Sigmoid colon (tissue), 7 donors: ENCODE data around the gene SIDT2. TPM values are rescaled to one million over a fixed set of nuclear protein-coding genes. Genes with fewer than 3 reads are reported as not detected.
A peak's percentile ranks its signal among the peaks of the same experiment; 100 is the strongest.

Experiments used
- DNase-seq: peaks from one replicate; pipeline ENCODE4 v3.0.0-alpha.2; 2019
- H3K27ac ChIP-seq, 4 donors: fragments of 200-600 bp; sonication (generic); one replicate each; pipeline ENCODE4 v1.5.1; 2016 to 2019; ENCODE audit warnings: mild to moderate bottlenecking in 1 of 4
- H3K27me3 ChIP-seq, 3 donors: fragments of 200-600 bp; sonication (generic); one replicate each; pipeline ENCODE4 v1.5.1; 2019; ENCODE audit warnings: mild to moderate bottlenecking in 1 of 3
- H3K36me3 ChIP-seq, 4 donors: fragments of 200-600 bp; sonication (generic); one replicate each; pipeline ENCODE4 v1.5.1; 2016 to 2019
- H3K4me1 ChIP-seq, 4 donors: fragments of 200-600 bp; sonication (generic); one replicate each; pipeline ENCODE4 v1.5.1; 2017 to 2019
- H3K4me3 ChIP-seq, 4 donors: fragments of 200-600 bp; sonication (generic); one replicate each; pipeline ENCODE4 v1.5.1; 2017 to 2019; ENCODE audit warnings: mild to moderate bottlenecking in 2 of 4, moderate library complexity in 1 of 4
- H3K9me3 ChIP-seq, 4 donors: fragments of 200-600 bp in 3 of 4; sonication (generic) in 3 of 4; one replicate each; pipeline versions ENCODE4 v1.5.1 to v1.6.1; 2013 to 2019
- CTCF ChIP-seq, 4 experiments: fragments of 450-650 bp in 3 of 4; fragments of 200-600 bp in 1 of 4; IDR thresholded peaks; one replicate each; pipeline ENCODE4 v1.5.1; 2016 to 2019; ENCODE audit warnings: antibody characterized with exemption in 4 of 4, mild to moderate bottlenecking in 3 of 4, moderate library complexity in 2 of 4
- EP300 ChIP-seq, 4 donors: sonication (generic); formaldehyde crosslinking; IDR thresholded peaks; one replicate each; pipeline ENCODE4 v1.6.1; 2017; ENCODE audit warnings: antibody characterized with exemption in 4 of 4
- POLR2A ChIP-seq, 2 donors: fragments of 450-650 bp; IDR thresholded peaks; one replicate each; pipeline ENCODE4 v1.6.1; 2016; ENCODE audit warnings: antibody characterized with exemption in 2 of 2, mild to moderate bottlenecking in 2 of 2, moderate library complexity in 2 of 2
- POLR2AphosphoS5 ChIP-seq, 4 donors: sonication (generic); formaldehyde crosslinking; IDR thresholded peaks; one replicate each; pipeline ENCODE4 v1.6.1; 2017; ENCODE audit warnings: antibody characterized with exemption in 4 of 4
- WGBS, 2 donors: extraction: QIAGEN DNeasy Blood & Tissue Kit; methylation state at CpG; one replicate each; pipeline ENCODE4 v1.1.7; 2013; 5-methylcytosine and 5-hydroxymethylcytosine counted together
- intact Hi-C: fragments of 100-400 bp; cut with DNase I; formaldehyde crosslinking; loops from one replicate; pipeline ENCODE4 v1.15.1; 2023
- polyA plus RNA-seq, 3 donors: library from polyadenylated mRNA; stranded (reverse); fragments of 200-250 nt; gene quantifications; one replicate each; pipeline ENCODE4 v1.2.3, GENCODE V29; 2013
- total RNA-seq, 4 donors: library from RNA; depleted of rRNA; stranded (reverse); fragments of >200 nt; gene quantifications; one replicate each; pipeline ENCODE4 v1.1.0, GENCODE V29; 2016
- donor health status: healthy with polysubstance abuse.
- donor health status: Bipolar disorder and iron deficiency.
- donor health status: healthy.

SIDT2 gene
- total and polyA plus RNA-seq, 7 donors, result 7.6 to 50.7 (median 22.1) TPM

GRCh38 chr11:117191680-117192400 lies 13.3 kb downstream of the SIDT2 start:
- Histone ChIP-seq H3K36me3 (peaks cover 42 to 88% (median 58%) of the 10 kb centered on the region in 4 donors), H3K27me3 (no peaks in the 10 kb centered on the region), H3K9me3 (no peaks in the 10 kb centered on the region), H3K27ac (no peak overlapping the region), H3K4me1 (peaks cover 0 to 1% (median under 1%) of the 10 kb centered on the region in 4 donors), H3K4me3 (no peak overlapping the region)
- TF ChIP-seq EP300 (IDR thresholded peaks at IDR 0.05), result no peak
- no peak for TF ChIP-seq POLR2A (IDR thresholded peaks at IDR 0.05)
- no peak for TF ChIP-seq POLR2AphosphoS5 (IDR thresholded peaks at IDR 0.05)
- no peak for TF ChIP-seq CTCF (IDR thresholded peaks at IDR 0.05)
- peak; percentile 58 for DNase-seq
- intact Hi-C loops, result no loop called here
- 92 to 96% methylated on average over 26 of the region's 26 CpGs for WGBS, 2 donors

- WGBS, 2 donors, result 94 to 95% methylated on average over 17 of the region's 17 CpGs
- H3K4me3 ChIP-seq, result no peak overlapping the region
- H3K4me1 ChIP-seq, result peaks cover 0 to 7% (median 6%) of the 10 kb centered on the region in 4 donors
- H3K9me3 ChIP-seq, result no peaks in the 10 kb centered on the region
- no peak overlapping the region for H3K27ac ChIP-seq
- H3K27me3 ChIP-seq, result no peaks in the 10 kb centered on the region
- no peak for TF ChIP-seq CTCF (IDR thresholded peaks at IDR 0.05)
- peak; percentile 62 for DNase-seq
- intact Hi-C loops, result no loop called here
- peaks cover 40 to 84% (median 55%) of the 10 kb centered on the region in 4 donors for H3K36me3 ChIP-seq
Observed at GRCh38 chr11:117192401-117192875, 13.9 kb downstream of the SIDT2 start.

GRCh38 chr11:117193130-117194020 lies 14.8 kb downstream of the SIDT2 start:
- H3K27ac ChIP-seq, result no peak overlapping the region
- no peaks in the 10 kb centered on the region for H3K27me3 ChIP-seq
- no peaks in the 10 kb centered on the region for H3K9me3 ChIP-seq
- peak; percentile 56 for DNase-seq
- TF ChIP-seq POLR2AphosphoS5 (IDR thresholded peaks at IDR 0.05), result no peak
- no peak for TF ChIP-seq POLR2A (IDR thresholded peaks at IDR 0.05)
- no peak for TF ChIP-seq CTCF (IDR thresholded peaks at IDR 0.05)
- TF ChIP-seq EP300 (IDR thresholded peaks at IDR 0.05), result no peak
- H3K4me1 ChIP-seq, result peaks cover 0 to 16% (median 15%) of the 10 kb centered on the region in 4 donors
- intact Hi-C loops, result no loop called here
- H3K4me3 ChIP-seq, result no peak overlapping the region
- H3K36me3 ChIP-seq, result peaks cover 34 to 75% (median 49%) of the 10 kb centered on the region in 4 donors
- 96% methylated on average over 15 of the region's 15 CpGs for WGBS, 2 donors

- WGBS, 2 donors, result 69 to 84% methylated on average over 5 of the region's 5 CpGs
- H3K9me3 ChIP-seq, result no peaks in the 10 kb centered on the region
- H3K36me3 ChIP-seq, result peaks cover 30 to 66% (median 40%) of the 10 kb centered on the region in 4 donors
- H3K4me1 ChIP-seq, result peaks cover 0 to 21% (median 19%) of the 10 kb centered on the region in 4 donors
- DNase-seq, result no peak
- no peaks in the 10 kb centered on the region for H3K27me3 ChIP-seq
- peak overlapping the region in 1 of 4 donors; percentile 31 for H3K27ac ChIP-seq
- no peak overlapping the region for H3K4me3 ChIP-seq
- intact Hi-C loops, result no loop called here
- TF ChIP-seq POLR2A (IDR thresholded peaks at IDR 0.05) (no peak), POLR2AphosphoS5 (IDR thresholded peaks at IDR 0.05) (peak in 1 of 4 donors; percentile 10), EP300 (IDR thresholded peaks at IDR 0.05) (no peak), CTCF (IDR thresholded peaks at IDR 0.05) (no peak)
Observed at GRCh38 chr11:117194267-117194666, 15.7 kb downstream of the SIDT2 start.
